ENCODE results near the gene S1PR2. TPM values are rescaled to one million over a fixed set of nuclear protein-coding genes. Genes with fewer than 3 reads are reported as not detected.
A peak's percentile ranks its signal among the peaks of the same experiment; 100 is the strongest.

S1PR2 gene
- total and polyA plus RNA-seq, 9 of the 15 experiments (the other 6 are each of a cell fraction or from before 2014, with no cell fraction given) = 1.5 to 3.9 (median 2.0) TPM

DNA sequence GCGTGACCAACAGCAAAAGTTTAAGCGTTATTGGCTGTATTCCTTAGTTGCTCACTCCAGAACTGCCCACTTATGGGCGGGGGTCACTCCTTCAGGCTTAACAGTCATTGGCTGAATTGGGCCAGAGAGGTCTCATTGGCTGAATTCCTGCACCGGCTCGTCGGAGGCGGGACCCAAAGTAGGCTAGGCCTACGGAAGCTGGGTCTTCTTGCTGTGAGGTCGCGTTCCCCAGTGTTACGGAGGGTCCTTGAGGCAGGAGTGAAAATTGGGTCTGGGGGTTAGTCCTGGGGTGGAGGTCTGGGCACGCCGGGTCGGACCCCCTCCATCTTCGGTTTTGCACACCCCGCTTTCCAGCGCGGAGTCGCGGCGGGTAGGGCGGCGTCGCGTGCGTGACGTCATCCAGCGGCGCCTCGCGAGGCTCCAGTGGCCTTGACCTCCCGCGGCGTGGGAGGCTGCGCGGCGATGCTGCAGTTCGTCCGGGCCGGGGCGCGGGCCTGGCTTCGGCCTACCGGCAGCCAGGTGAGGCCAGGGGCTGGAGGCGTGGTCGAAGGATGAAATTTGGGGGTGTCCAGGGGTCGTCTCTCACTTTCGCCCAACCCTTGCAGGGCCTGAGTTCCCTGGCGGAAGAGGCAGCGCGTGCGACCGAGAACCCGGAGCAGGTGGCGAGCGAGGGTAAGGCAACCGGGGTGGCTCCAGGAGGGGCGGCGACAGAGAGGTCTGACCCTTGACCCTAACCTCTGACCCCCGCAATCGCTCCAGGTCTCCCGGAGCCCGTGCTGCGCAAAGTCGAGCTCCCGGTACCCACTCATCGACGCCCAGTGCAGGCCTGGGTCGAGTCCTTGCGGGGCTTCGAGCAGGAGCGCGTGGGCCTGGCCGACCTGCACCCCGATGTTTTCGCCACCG, 20.9 kb upstream of the S1PR2 start, which contains the start of gene MRPL4 (continued):
- TF ChIP-seq, protein P1, sequence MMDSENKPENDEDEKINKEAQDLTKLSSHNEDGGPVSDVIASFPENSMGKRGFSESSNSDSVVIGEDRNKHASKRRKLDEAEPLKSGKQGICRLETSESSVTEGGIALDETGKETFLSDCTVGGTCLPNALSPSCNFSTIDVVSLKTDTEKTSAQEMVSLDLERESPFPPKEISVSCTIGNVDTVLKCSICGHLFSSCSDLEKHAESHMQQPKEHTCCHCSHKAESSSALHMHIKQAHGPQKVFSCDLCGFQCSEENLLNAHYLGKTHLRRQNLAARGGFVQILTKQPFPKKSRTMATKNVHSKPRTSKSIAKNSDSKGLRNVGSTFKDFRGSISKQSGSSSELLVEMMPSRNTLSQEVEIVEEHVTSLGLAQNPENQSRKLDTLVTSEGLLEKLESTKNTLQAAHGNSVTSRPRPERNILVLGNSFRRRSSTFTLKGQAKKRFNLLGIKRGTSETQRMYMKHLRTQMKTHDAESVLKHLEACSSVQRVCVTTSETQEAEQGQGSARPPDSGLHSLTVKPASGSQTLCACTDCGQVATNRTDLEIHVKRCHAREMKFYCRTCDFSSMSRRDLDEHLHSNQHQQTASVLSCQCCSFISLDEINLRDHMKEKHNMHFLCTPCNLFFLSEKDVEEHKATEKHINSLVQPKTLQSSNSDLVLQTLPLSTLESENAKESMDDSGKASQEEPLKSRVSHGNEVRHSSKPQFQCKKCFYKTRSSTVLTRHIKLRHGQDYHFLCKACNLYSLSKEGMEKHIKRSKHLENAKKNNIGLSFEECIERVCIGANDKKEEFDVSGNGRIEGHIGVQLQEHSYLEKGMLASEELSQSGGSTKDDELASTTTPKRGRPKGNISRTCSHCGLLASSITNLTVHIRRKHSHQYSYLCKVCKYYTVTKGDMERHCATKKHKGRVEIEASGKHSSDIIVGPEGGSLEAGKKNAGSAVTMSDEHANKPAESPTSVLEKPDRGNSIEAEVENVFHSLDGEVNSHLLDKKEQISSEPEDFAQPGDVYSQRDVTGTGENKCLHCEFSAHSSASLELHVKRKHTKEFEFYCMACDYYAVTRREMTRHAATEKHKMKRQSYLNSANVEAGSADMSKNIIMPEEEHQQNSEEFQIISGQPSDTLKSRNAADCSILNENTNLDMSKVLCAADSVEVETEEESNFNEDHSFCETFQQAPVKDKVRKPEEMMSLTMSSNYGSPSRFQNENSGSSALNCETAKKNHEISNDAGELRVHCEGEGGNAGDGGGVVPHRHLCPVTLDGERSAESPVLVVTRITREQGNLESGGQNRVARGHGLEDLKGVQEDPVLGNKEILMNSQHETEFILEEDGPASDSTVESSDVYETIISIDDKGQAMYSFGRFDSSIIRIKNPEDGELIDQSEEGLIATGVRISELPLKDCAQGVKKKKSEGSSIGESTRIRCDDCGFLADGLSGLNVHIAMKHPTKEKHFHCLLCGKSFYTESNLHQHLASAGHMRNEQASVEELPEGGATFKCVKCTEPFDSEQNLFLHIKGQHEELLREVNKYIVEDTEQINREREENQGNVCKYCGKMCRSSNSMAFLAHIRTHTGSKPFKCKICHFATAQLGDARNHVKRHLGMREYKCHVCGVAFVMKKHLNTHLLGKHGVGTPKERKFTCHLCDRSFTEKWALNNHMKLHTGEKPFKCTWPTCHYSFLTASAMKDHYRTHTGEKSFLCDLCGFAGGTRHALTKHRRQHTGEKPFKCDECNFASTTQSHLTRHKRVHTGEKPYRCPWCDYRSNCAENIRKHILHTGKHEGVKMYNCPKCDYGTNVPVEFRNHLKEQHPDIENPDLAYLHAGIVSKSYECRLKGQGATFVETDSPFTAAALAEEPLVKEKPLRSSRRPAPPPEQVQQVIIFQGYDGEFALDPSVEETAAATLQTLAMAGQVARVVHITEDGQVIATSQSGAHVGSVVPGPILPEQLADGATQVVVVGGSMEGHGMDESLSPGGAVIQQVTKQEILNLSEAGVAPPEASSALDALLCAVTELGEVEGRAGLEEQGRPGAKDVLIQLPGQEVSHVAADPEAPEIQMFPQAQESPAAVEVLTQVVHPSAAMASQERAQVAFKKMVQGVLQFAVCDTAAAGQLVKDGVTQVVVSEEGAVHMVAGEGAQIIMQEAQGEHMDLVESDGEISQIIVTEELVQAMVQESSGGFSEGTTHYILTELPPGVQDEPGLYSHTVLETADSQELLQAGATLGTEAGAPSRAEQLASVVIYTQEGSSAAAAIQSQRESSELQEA (IDR thresholded peaks at IDR 0.05; ENCODE audit: low read depth) = no peak; the same call in 1 of the 2 replicates
- TF ChIP-seq, protein P2, sequence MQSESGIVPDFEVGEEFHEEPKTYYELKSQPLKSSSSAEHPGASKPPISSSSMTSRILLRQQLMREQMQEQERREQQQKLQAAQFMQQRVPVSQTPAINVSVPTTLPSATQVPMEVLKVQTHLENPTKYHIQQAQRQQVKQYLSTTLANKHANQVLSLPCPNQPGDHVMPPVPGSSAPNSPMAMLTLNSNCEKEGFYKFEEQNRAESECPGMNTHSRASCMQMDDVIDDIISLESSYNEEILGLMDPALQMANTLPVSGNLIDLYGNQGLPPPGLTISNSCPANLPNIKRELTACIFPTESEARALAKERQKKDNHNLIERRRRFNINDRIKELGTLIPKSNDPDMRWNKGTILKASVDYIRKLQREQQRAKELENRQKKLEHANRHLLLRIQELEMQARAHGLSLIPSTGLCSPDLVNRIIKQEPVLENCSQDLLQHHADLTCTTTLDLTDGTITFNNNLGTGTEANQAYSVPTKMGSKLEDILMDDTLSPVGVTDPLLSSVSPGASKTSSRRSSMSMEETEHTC (IDR thresholded peaks at IDR 0.05) = peak; percentile 49; the same call in 1 of the 2 replicates
- peak; percentile 85; the same call in 1 of the 2 replicates for TF ChIP-seq GATAD2A (IDR thresholded peaks at IDR 0.05)
- TF ChIP-seq PHF21A (IDR thresholded peaks at IDR 0.05; ENCODE audit: borderline replicate concordance, low read depth) = 0 out of 2 replicates have a peak, but pooled peaks have one; percentile 46
- TF ChIP-seq ETV1 (tag; conservative IDR thresholded peaks at IDR 0.05; ENCODE audit: low read depth) = peak; percentile 49
- TF ChIP-seq PKNOX1 (IDR thresholded peaks at IDR 0.05) = peak; percentile 63; the same call in 1 of the 2 replicates
- no peak for TF ChIP-seq ESRRB (CRISPR knock-in tag; IDR thresholded peaks at IDR 0.05; ENCODE audit: borderline replicate concordance)
- TF ChIP-seq GTF2E2 (tag; IDR thresholded peaks at IDR 0.05) = no peak
- TF ChIP-seq HEY1 (CRISPR knock-in tag; IDR thresholded peaks at IDR 0.05; ENCODE audit: borderline replicate concordance) = no peak
- no peak; the same call in 1 of the 2 replicates for TF ChIP-seq NFE2 (IDR thresholded peaks at IDR 0.05; ENCODE audit: low read depth)
- peak; percentile 78 for TF ChIP-seq CREB3L1 (IDR thresholded peaks at IDR 0.05; ENCODE audit: borderline replicate concordance, low read depth)
- TF ChIP-seq YBX1 (IDR thresholded peaks at IDR 0.05) = no peak
- TF ChIP-seq OTX1 (CRISPR knock-in tag; IDR thresholded peaks at IDR 0.05) = peak; percentile 81; the same call in 1 of the 2 replicates
- TF ChIP-seq SIN3A (IDR thresholded peaks at IDR 0.05; ENCODE audit: borderline replicate concordance in 2 of 2, control insufficient read depth in 1 of 2, low read depth in 2 of 2, low read length in 2 of 2) = peak; percentile 86 to 94; a peak in 3 of 4 replicates

Measured in K562 (cell line).